Activated naive CD4-positive, alpha-beta T cell treated with Interleukin-2 at 50 U/mL for 16 hours (primary cell): ENCODE measurements around the gene CBLC.

Experiments
- DNase-seq: peaks from one replicate; pipeline ENCODE4 v3.0.0-alpha.2; 2020

CBLC gene, protein sequence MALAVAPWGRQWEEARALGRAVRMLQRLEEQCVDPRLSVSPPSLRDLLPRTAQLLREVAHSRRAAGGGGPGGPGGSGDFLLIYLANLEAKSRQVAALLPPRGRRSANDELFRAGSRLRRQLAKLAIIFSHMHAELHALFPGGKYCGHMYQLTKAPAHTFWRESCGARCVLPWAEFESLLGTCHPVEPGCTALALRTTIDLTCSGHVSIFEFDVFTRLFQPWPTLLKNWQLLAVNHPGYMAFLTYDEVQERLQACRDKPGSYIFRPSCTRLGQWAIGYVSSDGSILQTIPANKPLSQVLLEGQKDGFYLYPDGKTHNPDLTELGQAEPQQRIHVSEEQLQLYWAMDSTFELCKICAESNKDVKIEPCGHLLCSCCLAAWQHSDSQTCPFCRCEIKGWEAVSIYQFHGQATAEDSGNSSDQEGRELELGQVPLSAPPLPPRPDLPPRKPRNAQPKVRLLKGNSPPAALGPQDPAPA

DNA sequence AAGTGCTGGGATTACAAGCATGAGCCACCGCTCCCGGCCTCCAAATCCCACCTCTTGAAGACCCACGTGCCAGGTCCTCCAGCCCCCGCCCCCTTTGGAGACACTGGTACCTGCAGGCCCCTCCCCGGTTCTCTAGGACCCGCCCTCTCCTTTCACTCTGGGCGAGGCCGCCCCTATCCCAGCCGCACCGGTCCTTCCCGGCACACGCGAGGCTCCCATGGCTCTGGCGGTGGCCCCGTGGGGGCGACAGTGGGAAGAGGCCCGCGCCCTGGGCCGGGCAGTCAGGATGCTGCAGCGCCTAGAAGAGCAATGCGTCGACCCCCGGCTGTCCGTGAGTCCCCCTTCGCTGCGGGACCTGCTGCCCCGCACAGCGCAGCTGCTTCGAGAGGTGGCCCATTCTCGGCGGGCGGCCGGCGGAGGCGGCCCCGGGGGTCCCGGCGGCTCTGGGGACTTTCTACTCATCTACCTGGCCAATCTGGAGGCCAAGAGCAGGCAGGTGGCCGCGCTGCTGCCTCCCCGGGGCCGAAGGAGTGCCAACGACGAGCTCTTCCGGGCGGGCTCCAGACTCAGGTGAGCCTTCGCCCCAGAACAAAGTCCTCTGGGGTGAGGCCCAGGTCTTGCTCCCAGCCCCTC is at the start of gene CBLC:
Gene CBLC (plus strand): TSS at position 176 of the 633 bp plus-strand sequence. CDS start 42 bp downstream, at position 218.
- no peak for DNase-seq

DNA sequence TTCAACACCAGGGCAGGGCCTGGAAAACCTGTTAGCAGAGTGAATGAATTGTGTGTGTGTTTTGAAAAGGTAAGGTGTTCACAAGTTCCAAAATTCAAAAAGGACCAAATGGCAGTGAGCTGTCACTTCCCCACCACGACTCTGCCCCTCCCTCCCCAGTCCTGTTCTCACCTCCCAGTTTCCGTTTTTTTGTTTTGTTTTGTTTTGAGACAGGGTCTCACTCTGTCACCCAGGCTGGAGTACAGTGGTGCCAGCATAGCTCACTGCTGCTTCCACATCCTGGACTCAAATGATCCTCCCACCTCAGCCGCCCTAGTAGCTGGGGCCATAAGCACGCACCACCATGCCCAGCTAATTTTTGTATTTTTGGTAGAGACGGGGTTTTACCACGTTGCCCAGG is 49.5 kb upstream of the CBLC start:
- DNase-seq, result no peak

DNA sequence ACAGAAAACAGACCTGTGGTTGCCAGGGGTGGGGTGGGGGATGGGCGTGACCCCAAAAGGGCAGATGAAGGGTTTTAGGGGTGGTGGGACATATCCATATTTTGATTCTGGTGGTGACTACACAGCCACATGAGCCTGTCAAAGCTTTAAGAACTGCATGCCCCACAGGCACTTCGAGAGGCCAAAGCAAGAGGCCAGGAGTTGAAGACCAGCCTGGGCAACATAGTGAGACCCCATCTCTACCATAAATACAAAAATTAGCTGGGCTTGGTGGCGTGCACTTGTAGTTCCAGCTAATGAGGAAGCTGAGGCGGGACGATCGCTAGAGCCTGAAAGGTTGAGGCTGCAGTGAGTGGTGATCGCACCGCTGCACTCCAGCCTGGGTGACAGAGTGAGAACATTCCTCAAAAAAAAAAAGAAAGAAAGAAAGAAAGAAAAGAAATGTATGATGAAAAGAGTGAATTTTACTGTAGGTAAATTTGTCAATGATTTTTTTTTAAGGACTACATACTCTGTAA is 48.1 kb upstream of the CBLC start:
- no peak for DNase-seq

DNA sequence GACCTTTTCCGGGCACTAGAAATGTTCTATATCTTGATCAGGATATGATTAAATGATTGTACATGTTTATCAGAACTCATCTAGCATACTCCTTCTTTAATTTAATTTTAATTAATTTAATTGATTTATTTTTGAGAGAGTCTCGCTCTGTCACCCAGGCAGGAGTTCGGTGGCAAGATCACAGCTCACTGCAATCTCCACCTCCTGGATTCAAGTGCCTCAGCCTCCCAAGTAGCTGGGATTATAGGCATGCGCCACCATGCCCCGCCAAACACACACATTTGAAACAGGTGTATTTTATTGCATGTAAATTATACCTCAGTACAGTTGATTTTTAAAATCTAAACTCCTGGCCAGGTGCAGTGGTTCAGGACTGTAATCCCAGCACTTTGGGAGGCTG is 46.6 kb upstream of the CBLC start:
- no peak for DNase-seq

DNA sequence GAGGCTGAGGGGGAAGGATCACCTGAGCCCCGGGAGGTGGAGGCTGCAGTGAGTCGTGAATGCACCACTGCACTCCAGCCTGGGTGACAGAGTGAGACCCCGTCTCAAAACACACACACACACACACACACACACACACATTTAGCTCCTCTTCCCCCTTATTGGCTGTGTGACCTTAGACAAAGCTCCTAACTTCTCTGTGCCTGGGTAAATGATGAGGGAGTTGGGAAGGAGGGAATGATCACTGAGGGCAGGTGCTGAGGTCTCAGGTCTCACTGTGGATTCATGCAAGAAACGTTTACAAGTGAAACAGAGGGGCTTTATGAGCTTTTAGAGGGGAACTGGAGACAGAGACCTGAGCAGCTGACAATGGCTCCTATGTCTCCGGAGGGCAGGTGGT is 46.1 kb upstream of the CBLC start:
- DNase-seq, result no peak

DNA sequence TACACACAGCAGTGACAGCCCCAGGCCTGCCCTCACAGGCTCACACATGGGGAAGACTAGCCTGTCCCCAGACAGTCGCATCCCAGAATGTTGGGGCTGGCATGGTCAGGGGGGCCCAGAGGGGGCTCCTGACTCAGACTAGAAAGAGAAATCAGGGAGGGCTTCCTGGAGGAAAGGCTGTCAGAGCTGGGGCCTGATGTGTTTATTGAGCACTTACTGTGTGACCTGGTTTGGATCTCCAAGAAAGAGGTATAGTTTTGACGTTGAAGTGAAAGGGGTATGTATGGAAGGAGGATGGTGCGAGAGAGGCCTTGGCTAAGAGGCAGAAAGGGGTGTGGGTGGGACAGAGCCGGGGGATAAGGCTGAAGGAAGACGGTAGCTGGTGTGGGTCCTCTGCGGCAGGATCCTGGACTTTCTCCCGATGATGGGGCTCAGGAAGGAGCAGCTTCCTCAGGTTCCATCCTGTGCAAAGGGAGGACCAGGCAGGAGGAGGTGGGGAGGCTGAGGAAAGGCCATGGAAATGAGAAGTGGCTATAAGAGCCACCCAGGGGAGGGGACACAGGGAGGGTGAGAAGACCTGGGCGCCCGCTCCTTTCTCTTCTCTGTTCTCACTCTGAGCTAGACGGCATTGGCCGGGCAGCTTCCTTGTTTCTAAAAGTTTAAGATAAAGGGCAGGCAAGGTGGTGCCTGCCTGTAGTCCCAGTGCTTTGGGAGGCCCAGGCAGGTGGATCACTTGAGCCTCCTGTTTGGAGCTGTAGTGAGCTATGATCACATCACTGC is 45.3 kb upstream of the CBLC start:
- no peak for DNase-seq

DNA sequence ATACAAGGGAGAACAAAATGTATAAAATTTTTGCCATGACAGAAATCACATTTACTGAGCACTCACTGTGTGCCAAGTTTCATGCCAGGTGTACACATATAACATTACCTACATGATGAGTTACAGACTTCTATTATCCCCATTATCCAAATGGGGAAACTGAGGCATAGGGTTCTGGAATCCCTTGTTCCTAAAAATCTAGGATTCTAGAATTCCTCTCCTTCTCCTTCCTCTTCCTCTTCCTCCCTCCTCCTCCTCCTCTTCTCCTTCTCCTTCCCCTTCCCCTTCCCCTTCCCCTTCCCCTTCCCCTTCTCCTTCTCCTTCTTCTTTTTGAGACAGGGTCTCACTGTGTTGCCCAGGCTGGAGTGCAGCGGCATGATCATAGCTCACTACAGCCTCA is 43.3 kb upstream of the CBLC start:
- no peak for DNase-seq

DNA sequence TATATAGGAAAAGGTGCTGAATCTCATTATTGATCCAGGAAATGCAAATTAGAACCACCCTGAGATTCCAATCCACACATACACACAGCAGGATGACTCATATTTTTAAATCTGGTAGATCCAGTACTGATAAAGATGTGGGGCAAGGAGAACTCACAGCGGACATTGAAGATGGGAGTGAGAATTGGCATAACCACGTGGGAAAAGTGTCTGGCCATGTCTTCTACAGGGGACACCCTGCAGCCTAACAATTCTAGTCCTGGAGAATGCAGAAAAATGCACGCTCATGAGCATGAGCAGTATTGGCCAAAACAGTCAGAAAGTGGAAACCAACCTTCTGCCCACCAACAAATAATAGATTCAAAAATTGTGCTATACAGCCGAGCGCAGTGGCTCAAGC is 42.7 kb upstream of the CBLC start:
- DNase-seq, result no peak

DNA sequence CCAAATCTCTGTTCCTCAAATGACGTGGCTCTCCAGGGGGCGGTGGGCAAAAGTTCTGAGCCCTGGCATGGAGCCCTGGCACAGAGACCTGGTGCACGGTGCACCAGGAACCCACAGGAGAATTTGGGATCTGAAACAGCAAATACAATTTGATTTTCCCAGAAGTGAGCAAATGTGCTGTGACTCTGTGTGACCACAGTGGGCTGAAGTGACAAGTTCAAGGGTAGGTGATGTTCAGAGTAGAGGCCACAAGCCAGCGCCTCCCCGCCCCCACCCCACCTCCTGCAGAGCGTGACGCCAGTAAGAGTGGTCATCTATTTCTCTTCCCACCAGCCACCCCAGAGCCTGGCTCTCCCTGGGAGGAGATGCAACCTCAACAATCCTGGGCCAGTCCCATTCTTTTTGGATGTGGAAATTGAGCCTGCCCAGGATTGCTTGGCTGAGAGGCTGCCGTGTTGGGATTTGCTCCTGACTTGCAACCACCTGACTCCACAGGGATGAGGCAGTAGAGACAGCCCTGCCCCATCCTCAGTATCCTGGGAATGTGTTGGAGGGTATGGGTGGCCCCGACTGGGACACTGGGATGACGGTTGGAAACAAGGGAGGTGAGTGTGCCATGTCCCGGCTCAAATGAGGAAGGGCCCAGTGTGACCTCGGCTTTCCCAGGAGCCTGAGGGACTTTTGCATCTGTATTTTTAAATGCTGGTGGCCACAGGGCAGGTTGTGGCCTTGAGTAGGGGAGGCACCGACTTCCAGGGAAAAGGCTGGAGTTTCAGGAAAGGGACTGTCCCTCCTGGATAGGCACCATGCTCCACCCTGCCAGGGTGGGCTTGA is 40.2 kb upstream of the CBLC start:
- DNase-seq, result no peak

DNA sequence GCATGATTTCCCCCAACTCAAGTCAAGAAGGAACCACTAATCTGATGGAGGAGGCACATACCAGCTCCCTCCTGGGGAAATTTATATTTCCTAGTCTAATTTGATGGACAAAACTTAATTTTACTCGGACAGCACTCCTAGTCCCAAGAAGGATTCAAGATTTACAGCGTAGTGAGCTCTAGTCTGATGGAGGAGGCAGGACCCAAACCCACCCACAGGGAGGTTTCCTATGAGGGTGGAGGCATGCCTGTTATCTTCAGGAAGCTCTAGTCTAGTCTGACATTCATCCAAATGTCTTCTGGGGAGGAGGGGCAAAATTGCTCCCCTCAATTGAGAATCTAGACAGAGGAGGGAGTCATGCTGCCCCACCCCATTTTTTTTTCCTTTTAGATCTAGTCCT is 39.6 kb upstream of the CBLC start:
- DNase-seq, result no peak

DNA sequence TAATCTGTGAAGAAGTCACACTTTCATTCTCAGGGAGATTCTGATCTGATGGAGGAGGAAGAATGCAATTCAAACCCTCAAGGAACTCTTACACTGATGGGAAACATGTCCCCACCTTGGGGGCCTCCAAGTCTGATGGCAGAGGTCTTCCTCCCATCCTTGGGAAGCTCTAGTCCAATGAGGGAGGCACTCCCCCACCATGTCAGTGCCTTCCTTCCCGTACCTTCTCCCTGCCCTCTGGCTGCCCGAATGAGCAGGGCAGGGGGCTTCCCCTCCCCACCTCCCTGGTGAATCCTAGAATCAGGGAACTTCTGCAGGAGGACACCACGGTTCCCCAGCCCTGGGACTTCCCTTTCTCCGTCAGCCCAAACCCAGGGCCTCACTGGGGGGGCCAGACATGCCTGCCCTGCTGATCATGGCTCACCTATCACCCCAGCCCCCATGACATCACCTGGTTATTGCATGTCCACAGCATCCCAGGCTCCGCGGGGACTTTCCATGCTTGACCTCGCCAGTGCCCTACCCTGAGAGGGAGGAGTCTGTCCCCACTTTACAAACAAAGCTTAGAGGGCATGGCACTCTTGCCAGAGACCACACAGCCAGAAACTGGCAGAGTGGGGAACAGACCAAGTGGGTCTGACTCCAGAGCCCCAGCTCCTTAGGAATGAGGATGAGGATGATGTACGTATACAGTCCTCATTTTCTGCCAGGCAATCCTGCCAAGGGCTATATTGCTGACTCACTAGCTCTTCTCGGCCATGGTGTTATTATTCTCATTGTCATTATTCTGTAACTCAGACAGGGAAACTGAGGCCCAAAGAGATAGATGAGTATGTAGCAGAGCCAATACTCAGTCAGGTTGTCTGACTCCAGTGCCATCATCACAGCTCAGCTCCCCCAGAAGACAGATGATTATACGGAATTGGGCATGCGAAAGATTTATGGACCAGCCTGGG is 38.8 kb upstream of the CBLC start:
- no peak for DNase-seq

DNA sequence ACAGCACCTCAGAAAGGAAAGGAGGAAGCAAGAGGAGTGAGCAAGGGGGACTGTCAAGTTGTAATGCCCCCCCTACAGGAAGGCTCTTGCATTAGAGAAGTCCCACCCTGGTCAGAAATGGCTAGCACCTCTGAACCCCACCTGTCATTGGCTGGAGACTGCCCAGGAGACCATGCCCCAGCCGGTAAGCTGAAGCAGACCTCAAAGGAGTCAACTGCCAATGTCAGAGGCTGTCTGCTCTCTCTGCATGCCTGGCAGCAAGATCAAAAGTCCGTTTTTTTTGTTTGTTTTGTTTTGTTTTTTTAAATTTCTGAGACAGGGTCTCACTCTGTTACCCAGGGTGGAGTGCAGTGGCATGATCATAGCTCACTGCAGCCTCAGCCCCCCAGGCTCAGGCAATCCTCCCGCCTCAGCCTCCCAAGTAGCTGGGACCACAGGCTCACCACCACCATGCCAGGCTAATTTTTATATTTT is 37.3 kb upstream of the CBLC start:
- no peak for DNase-seq

DNA sequence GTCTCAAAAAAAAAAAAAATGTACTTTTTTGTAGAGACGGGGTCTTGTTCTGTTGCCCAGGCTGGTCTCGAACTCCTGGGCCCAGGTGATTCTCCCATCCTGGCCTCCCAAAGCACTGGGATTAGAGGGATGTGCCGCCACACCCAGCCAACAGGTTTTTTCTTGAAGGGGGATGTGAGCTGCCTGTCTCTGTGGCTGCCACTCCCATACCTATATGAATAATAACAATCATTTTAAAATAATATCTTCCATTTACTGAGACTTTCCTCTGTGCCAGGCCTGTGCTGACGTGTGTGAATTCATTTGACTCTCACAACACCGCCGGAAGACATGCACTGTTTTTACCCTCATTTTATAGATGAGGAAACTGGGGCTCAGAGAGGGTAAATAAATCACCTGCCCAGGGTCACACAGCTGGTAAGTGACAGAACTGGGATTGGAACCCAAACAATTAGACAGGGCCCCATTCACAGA is 36.4 kb upstream of the CBLC start:
- no peak for DNase-seq

DNA sequence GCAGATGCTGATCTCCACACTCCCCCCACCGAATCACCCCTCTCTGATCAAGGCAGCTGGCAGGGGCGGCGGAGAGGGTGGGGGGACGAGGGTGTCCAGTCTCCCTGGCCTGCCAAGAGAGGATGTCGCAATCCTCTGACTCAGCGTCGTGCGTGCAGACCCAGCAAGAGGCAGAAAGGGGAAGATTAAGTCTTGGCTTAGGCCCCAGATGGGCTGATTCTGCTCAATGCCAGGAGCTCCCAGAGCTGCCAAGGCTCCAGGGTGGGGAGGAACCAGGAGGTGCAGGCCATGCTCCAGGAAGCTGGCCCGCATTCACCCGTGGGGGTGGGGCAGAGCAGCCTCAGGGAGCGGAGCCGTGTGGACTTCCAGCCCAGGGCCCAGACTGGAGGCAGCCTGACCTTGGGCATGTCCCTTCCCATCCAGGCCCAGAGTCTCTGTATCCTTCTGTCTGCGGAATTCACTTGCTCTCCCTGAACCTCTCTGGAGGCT is 35.8 kb upstream of the CBLC start:
- no peak for DNase-seq

DNA sequence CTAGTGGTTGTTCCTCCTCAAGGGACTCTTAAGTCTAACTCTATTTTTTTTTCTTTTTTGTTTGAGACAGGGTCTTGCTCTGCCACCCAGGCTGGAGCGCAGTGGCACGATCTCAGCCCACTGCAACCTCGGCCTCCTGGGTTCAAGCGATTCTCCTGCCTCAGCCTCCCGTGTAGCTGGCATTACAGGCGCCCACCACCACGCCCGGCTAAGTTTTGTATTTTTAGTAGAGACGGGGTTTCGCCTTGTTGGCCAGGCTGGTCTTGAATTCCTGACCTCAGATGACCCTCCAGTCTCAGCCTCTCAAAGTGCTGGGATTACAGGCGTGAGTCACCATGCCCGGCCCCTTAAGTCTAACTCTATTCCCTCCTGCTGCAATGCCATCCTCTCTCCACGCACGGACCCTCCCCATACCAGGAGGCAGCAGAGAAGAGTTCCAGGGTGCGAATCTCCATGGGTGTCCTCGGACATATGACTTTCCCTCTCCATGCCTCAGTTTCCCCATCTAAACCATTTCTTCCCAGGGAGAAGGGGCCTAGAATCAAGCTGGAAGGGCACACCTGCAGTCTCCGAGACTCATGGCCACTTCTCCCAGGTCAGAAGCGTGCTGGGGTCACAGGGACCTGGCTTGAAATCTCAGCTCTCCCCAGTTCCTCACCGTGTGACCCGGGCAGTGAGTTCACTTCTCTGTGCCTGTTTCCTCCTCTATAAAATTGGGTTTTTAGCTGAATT is 35.2 kb upstream of the CBLC start:
- DNase-seq, result no peak

DNA sequence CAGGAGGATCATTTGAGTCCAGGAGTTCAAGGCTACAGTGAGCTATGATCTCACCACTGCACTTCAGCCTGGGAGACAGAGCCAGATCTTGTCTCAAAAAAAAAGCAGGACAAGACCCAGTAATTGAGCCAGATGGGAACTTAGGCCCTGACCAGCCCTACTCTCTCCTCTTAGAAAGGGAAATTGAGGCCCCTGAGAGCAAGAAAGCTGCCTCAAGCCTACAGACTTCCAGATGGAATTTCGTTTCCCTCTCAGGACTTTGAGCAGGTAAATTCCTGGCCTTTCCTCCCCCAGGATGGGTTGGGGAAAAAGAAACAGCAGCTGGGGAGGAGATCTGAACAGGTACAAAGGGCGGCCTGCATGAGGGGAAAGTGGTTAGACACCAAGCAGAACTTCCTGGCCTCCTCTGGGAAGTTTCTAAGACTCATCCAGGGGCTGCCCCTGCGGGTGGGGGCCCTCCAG is 32.8 kb upstream of the CBLC start:
- no peak for DNase-seq

DNA sequence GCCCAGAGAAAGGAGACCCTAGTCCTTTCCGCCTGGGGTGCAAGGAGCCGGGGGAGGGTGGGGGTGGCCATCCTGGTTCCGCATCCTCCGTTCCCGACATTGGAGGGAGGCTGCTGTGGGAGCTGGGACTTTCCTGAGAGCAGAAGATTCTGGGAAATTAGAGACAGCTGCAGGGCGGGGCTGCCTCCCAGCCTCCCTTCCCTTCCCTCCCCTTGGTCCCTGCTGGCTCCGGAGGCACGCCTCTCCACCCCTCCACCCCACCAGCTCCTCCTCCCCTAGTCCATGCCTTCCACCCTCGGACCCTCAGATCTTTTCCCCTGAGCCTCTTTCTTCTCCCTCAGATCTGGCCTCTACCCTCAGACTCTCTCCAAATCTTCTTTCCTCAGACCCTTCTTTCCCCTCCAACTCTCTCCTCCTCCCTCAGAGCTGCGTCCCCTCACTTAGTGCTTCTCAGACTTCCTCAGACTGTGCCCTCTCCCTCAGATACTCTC is 32.3 kb upstream of the CBLC start:
- DNase-seq, result no peak

DNA sequence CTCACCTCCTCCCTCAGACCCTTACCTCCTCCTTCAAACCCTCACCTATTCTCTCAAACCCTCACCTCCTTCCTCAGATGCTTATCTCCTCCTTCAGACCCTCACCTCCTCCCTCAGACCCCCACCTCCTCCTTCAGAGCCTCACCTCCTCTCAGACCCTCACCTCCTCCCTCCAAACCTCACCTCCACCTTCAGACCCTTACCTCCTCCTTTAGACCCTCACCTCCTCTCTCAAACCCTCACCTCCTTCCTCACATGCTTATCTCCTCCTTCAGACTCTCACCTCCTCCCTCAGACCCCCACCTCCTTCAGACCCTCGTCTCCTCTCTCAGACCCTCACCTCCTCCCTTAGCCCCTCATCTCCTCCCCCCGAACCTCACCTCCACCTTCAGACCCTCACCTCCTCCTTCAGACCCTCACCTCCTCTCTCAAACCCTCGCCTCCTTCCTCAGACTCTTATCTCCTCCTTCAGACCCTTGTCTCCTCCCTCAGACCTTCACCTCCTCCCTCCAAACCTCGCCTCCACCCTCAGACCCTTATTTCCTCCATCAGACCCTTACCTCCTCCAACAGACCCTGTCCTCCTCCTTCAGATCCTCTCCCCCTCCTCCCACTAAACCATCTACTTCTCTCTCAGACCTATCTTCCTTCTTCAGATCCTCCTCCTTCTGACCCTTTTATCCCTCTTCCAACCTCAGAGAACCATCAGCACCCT is 31.6 kb upstream of the CBLC start:
- no peak for DNase-seq

DNA sequence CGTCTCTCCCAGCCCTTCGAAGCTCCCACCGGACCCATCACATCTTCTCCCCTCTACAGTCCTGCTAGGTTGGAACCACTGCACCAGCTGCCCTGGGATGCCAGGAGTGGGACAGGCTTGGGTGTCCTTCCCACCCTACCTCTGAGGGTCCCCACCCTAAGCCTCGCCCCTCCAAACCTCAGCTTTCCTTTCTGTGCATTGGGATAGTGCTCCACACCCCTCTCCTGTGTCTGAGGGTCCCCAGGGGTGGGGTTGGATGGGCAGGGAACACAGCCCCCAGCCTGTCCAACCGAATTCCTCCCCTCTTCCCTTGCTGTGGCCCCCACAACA is 31.1 kb upstream of the CBLC start:
- no peak for DNase-seq
